HEK293 (cell line): ENCODE results near the gene ANO1.
A peak's percentile ranks its signal among the peaks of the same experiment; 100 is the strongest.

Experiments
- CTCF ChIA-PET: fragments of 350-600 bp; formaldehyde crosslinking; extraction: SDS; loops from one replicate; lab custom pipeline; 2021; ENCODE audit warnings: antibody characterized with exemption; lab: Yijun Ruan, JAX
- POLR2A ChIA-PET: fragments of 300-600 bp; formaldehyde crosslinking; extraction: SDS; loops from one replicate; lab custom pipeline; 2020; ENCODE audit warnings: antibody characterized with exemption, inconsistent platforms; lab: Yijun Ruan, JAX
- H3K27ac ChIP-seq: fragments of 200-500 bp; sonication (Bioruptor generic); 2 replicates; pipeline ENCODE4 v1.5.1; 2014; ENCODE audit warnings: low read depth, low read length, control low read depth, inconsistent platforms; ENCODE audit errors: extremely low read depth
- H3K36me3 ChIP-seq, 2 experiments: fragments of 200-500 bp in 1 of 2; sonication (Bioruptor generic) in 1 of 2; 1 replicate in 1 of 2; 2 replicates in 1 of 2; pipeline ENCODE4 v1.5.1; 2014 to 2017; ENCODE audit warnings: inconsistent platforms in 2 of 2, low read length in 2 of 2; ENCODE audit not compliant: control insufficient read depth in 2 of 2, insufficient read depth in 1 of 2
- H3K4me1 ChIP-seq: fragments of 200-500 bp; sonication (Bioruptor generic); 2 replicates; pipeline ENCODE4 v1.5.1; 2014; ENCODE audit warnings: mild to moderate bottlenecking, low read length, inconsistent platforms; ENCODE audit not compliant: control insufficient read depth, insufficient read depth
- H3K4me3 ChIP-seq: 2 replicates; pipeline ENCODE4 v1.5.1; 2011; ENCODE audit warnings: low read depth, mild to moderate bottlenecking, control low read depth, low read length, moderate library complexity
- H3K9me3 ChIP-seq: fragments of 200-500 bp; sonication (Bioruptor generic); 2 replicates; pipeline ENCODE4 v1.5.1; 2014; ENCODE audit warnings: low read depth, low read length, inconsistent platforms; ENCODE audit not compliant: control insufficient read depth, insufficient read depth
- REPIN1 ChIP-seq: fragments of 450-650 bp; formaldehyde crosslinking; IDR thresholded peaks from 2 replicates; pipeline ENCODE4 v1.5.1; 2017; ENCODE audit warnings: missing biosample characterization, missing genetic modification characterization, low read depth
- SCRT2 ChIP-seq: fragments of 450-650 bp; formaldehyde crosslinking; IDR thresholded peaks from 2 replicates; pipeline ENCODE4 v1.5.1; 2016; ENCODE audit warnings: missing biosample characterization, missing genetic modification characterization
- SP3 ChIP-seq: fragments of 450-650 bp; formaldehyde crosslinking; IDR thresholded peaks from 2 replicates; pipeline ENCODE4 v1.5.1; 2016; ENCODE audit warnings: missing biosample characterization, missing genetic modification characterization
- ZBTB17 ChIP-seq: fragments of 450-650 bp; formaldehyde crosslinking; IDR thresholded peaks from 2 replicates; pipeline ENCODE4 v1.5.1; 2016; ENCODE audit warnings: missing biosample characterization, missing genetic modification characterization
- ZFP69B ChIP-seq: fragments of 450-650 bp; formaldehyde crosslinking; IDR thresholded peaks from 2 replicates; pipeline ENCODE4 v1.5.1; 2016; ENCODE audit warnings: missing biosample characterization, missing genetic modification characterization
- ZNF121 ChIP-seq: fragments of 450-650 bp; formaldehyde crosslinking; IDR thresholded peaks from 2 replicates; pipeline ENCODE4 v1.5.1; 2016; ENCODE audit warnings: missing biosample characterization, missing genetic modification characterization
- ZNF221 ChIP-seq: fragments of 450-650 bp; formaldehyde crosslinking; IDR thresholded peaks from 2 replicates; pipeline ENCODE4 v1.5.1; 2017; ENCODE audit warnings: missing biosample characterization, missing genetic modification characterization, borderline replicate concordance
- ZNF292 ChIP-seq: fragments of 450-650 bp; formaldehyde crosslinking; IDR thresholded peaks from 2 replicates; pipeline ENCODE4 v1.5.1; 2016; ENCODE audit warnings: low read depth, missing biosample characterization, missing genetic modification characterization, borderline replicate concordance
- ZNF335 ChIP-seq: fragments of 450-650 bp; formaldehyde crosslinking; conservative IDR thresholded peaks from 2 replicates; pipeline ENCODE4 v1.5.1; 2016; ENCODE audit warnings: missing biosample characterization, missing genetic modification characterization
- ZNF37A ChIP-seq: fragments of 450-650 bp; IDR thresholded peaks from 2 replicates; pipeline ENCODE4 v1.5.1; 2018; ENCODE audit warnings: missing biosample characterization, missing genetic modification characterization
- ZNF544 ChIP-seq: fragments of 450-650 bp; formaldehyde crosslinking; IDR thresholded peaks from 2 replicates; pipeline ENCODE4 v1.5.0; 2017; ENCODE audit warnings: missing biosample characterization, missing genetic modification characterization
- ZNF558 ChIP-seq: fragments of 450-650 bp; formaldehyde crosslinking; IDR thresholded peaks from 2 replicates; pipeline ENCODE4 v1.5.1; 2016; ENCODE audit warnings: missing biosample characterization, missing genetic modification characterization
- ZNF768 ChIP-seq: fragments of 450-650 bp; formaldehyde crosslinking; IDR thresholded peaks from 2 replicates; pipeline ENCODE4 v1.5.1; 2018; ENCODE audit warnings: missing biosample characterization, mild to moderate bottlenecking, missing genetic modification characterization
- ZNF791 ChIP-seq: fragments of 450-650 bp; formaldehyde crosslinking; IDR thresholded peaks from 2 replicates; pipeline ENCODE4 v1.5.1; 2016; ENCODE audit warnings: missing biosample characterization, missing genetic modification characterization
- TF ChIP-seq, protein P1 (sequence below): fragments of 450-650 bp; formaldehyde crosslinking; IDR thresholded peaks from 2 replicates; pipeline ENCODE4 v1.5.1; 2017; ENCODE audit warnings: missing biosample characterization, missing genetic modification characterization
- TF ChIP-seq, protein P2 (sequence below): sonication (generic); formaldehyde crosslinking; IDR thresholded peaks from 2 replicates; pipeline ENCODE4 v1.8.1; 2022; ENCODE audit warnings: mild to moderate bottlenecking, moderate library complexity, missing genetic modification reagents
- TF ChIP-seq, protein P3 (sequence below): IDR thresholded peaks from 2 replicates; pipeline ENCODE4 v1.6.1; 2011; ENCODE audit warnings: mild to moderate bottlenecking, low read depth, low read length, borderline replicate concordance
- TF ChIP-seq, protein P4 (sequence below): fragments of 450-650 bp; formaldehyde crosslinking; IDR thresholded peaks from 2 replicates; pipeline ENCODE4 v1.5.1; 2016; ENCODE audit warnings: missing biosample characterization, missing genetic modification characterization

Gene ANO1

DNA sequence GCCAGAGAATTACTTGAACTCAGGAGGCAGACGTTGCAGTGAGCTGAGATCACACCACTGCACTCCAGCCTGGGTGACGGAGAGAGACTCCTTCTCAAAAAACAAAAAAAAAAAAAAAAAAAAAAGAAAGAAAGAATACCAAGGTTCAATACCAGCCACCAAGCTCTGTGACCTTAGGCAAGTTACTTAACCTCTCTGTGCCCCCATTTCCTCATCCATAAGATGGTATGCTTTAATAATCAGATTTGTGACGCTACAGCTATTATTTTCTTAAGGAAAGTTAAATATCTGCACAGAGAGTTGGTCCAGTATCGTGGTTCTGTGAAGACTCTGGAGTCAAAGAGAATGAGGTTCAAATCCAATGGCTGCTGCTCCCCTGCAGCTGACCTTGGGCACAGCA, 67.7 kb downstream of the ANO1 start:
- Histone ChIP-seq H3K36me3 (no peaks in the 10 kb centered on the region), H3K4me1 (no peaks in the 10 kb centered on the region), H3K4me3 (no peak overlapping the region), H3K27ac (no peak overlapping the region), H3K9me3 (no peaks in the 10 kb centered on the region)
- ChIA-PET POLR2A (interaction anchor here (0.6 kb wide), 1 partner anchor 59 kb away, joined by 3 read pairs; no protein-coding TSS in a partner anchor), CTCF (interaction anchor here (0.6 to 1.6 kb wide), 4 partner anchors 12 to 236 kb away, joined by 3 to 4 read pairs (median 4); no protein-coding TSS in a partner anchor)
- TF ChIP-seq SP3 (tag by site-specific recombination): no peak
- no peak for TF ChIP-seq SCRT2 (tag by site-specific recombination)
- peak; percentile 43; the same call in 1 of the 2 replicates for TF ChIP-seq ZNF768 (tag by site-specific recombination)
- TF ChIP-seq ZFP69B: no peak
- TF ChIP-seq, protein P1, sequence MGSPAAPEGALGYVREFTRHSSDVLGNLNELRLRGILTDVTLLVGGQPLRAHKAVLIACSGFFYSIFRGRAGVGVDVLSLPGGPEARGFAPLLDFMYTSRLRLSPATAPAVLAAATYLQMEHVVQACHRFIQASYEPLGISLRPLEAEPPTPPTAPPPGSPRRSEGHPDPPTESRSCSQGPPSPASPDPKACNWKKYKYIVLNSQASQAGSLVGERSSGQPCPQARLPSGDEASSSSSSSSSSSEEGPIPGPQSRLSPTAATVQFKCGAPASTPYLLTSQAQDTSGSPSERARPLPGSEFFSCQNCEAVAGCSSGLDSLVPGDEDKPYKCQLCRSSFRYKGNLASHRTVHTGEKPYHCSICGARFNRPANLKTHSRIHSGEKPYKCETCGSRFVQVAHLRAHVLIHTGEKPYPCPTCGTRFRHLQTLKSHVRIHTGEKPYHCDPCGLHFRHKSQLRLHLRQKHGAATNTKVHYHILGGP (tag by site-specific recombination): no peak

DNA sequence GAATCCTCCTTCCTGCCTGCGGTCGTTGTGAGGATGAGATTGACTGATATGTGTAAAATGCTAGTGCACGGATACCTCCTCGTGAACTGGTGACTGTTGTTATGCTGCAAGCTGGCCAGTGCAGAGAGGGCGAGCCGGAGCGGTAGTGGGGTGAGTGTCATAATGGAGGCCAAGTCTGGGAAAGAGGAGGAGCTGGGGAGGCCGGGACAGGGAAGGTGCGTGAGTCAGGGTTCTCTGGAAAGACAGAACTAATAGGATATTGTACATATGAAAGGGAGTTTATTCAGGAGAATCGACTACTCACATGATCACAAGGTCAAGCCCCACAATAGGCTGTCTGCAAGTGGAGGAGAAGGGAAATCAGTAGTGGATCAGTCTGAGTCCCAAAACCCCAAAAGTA, 68.2 kb downstream of the ANO1 start:
- no peaks in the 10 kb centered on the region for H3K9me3 ChIP-seq
- TF ChIP-seq ZNF544 (tag by site-specific recombination): no peak
- no peak for TF ChIP-seq ZNF558 (tag by site-specific recombination)
- no peak for TF ChIP-seq ZNF335 (tag by site-specific recombination)
- no peak for TF ChIP-seq ZBTB17
- no peak for TF ChIP-seq REPIN1
- no peak for TF ChIP-seq ZNF37A (tag by site-specific recombination)
- TF ChIP-seq, protein P2, sequence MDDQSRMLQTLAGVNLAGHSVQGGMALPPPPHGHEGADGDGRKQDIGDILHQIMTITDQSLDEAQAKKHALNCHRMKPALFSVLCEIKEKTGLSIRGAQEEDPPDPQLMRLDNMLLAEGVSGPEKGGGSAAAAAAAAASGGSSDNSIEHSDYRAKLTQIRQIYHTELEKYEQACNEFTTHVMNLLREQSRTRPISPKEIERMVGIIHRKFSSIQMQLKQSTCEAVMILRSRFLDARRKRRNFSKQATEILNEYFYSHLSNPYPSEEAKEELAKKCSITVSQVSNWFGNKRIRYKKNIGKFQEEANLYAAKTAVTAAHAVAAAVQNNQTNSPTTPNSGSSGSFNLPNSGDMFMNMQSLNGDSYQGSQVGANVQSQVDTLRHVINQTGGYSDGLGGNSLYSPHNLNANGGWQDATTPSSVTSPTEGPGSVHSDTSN (CRISPR knock-in tag): no peak
- TF ChIP-seq, protein P3, sequence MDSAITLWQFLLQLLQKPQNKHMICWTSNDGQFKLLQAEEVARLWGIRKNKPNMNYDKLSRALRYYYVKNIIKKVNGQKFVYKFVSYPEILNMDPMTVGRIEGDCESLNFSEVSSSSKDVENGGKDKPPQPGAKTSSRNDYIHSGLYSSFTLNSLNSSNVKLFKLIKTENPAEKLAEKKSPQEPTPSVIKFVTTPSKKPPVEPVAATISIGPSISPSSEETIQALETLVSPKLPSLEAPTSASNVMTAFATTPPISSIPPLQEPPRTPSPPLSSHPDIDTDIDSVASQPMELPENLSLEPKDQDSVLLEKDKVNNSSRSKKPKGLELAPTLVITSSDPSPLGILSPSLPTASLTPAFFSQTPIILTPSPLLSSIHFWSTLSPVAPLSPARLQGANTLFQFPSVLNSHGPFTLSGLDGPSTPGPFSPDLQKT: no peak
- TF ChIP-seq ZNF221 (tag by site-specific recombination): no peak
- no peak for TF ChIP-seq ZNF121 (tag by site-specific recombination)
- TF ChIP-seq, protein P4, sequence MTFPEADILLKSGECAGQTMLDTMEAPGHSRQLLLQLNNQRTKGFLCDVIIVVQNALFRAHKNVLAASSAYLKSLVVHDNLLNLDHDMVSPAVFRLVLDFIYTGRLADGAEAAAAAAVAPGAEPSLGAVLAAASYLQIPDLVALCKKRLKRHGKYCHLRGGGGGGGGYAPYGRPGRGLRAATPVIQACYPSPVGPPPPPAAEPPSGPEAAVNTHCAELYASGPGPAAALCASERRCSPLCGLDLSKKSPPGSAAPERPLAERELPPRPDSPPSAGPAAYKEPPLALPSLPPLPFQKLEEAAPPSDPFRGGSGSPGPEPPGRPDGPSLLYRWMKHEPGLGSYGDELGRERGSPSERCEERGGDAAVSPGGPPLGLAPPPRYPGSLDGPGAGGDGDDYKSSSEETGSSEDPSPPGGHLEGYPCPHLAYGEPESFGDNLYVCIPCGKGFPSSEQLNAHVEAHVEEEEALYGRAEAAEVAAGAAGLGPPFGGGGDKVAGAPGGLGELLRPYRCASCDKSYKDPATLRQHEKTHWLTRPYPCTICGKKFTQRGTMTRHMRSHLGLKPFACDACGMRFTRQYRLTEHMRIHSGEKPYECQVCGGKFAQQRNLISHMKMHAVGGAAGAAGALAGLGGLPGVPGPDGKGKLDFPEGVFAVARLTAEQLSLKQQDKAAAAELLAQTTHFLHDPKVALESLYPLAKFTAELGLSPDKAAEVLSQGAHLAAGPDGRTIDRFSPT: no peak
- no peak for TF ChIP-seq ZNF292 (tag by site-specific recombination)
- TF ChIP-seq ZNF791 (tag by site-specific recombination): no peak
- no peak overlapping the region for H3K27ac ChIP-seq
- H3K4me3 ChIP-seq: no peak overlapping the region
- no peaks in the 10 kb centered on the region for H3K4me1 ChIP-seq
- ChIA-PET CTCF (interaction anchor here (0.6 to 1.6 kb wide), 3 partner anchors 11 to 190 kb away, joined by 3 to 4 read pairs (median 4); no protein-coding TSS in a partner anchor), POLR2A (interaction anchor here (0.6 kb wide), 1 partner anchor 58 kb away, joined by 3 read pairs; no protein-coding TSS in a partner anchor)
- H3K36me3 ChIP-seq: no peaks in the 10 kb centered on the region
